Kidney (tissue), 14 donors: ENCODE measurements around the gene SMAD2. TPM values are rescaled to one million over a fixed set of nuclear protein-coding genes. Genes with fewer than 3 reads are reported as not detected.

ENCODE experiments used
- DNase-seq, 5 donors: peaks; one replicate each; pipeline ENCODE4 v3.0.0-alpha.2; 2013 to 2020
- FAIRE-seq: peaks from 2 replicates; lab custom pipeline; 2012; peaks lifted over from hg19 to GRCh38; lab: Jason Lieb, UNC
- H3K27ac ChIP-seq, 2 donors: one replicate each; pipeline ENCODE4 v1.7.0; 2013; ENCODE audit warnings: low read depth in 2 of 2, low read length in 2 of 2, inconsistent platforms in 1 of 2
- H3K27me3 ChIP-seq: one replicate; pipeline ENCODE4 v1.7.1; 2013; ENCODE audit warnings: low read length, inconsistent platforms; ENCODE audit not compliant: control insufficient read depth, insufficient read depth
- H3K36me3 ChIP-seq, 3 donors: one replicate each; pipeline versions ENCODE4 v1.7.0 to v1.7.1; 2013; ENCODE audit warnings: low read length in 3 of 3, control low read depth in 1 of 3, inconsistent platforms in 1 of 3; ENCODE audit not compliant: insufficient read depth in 3 of 3, control insufficient read depth in 2 of 3
- H3K4me1 ChIP-seq, 3 donors: one replicate each; pipeline versions ENCODE4 v1.7.0 to v1.7.1; 2013; ENCODE audit warnings: low read length in 3 of 3, inconsistent platforms in 1 of 3, low read depth in 1 of 3; ENCODE audit not compliant: control insufficient read depth in 2 of 3, insufficient read depth in 2 of 3
- H3K4me3 ChIP-seq, 3 donors: one replicate each; pipeline versions ENCODE4 v1.7.0 to v1.8.1; 2013; ENCODE audit warnings: low read length in 3 of 3, control low read depth in 1 of 3, inconsistent platforms in 1 of 3
- H3K9ac ChIP-seq, 3 donors: one replicate each; pipeline versions ENCODE4 v1.7.0 to v1.7.1; 2013; ENCODE audit warnings: low read length in 3 of 3, control low read depth in 1 of 3, inconsistent platforms in 1 of 3
- H3K9me3 ChIP-seq, 3 donors: one replicate each; pipeline versions ENCODE4 v1.7.0 to v1.7.1; 2013; ENCODE audit warnings: low read length in 3 of 3, control low read depth in 1 of 3, inconsistent platforms in 1 of 3; ENCODE audit not compliant: control insufficient read depth in 2 of 3, insufficient read depth in 1 of 3
- CTCF ChIP-seq: IDR thresholded peaks from 3 replicates; pipeline ENCODE4 v1.5.1; 2012; ENCODE audit warnings: mild to moderate bottlenecking, moderate library complexity, borderline replicate concordance; ENCODE audit not compliant: insufficient read depth; ENCODE audit errors: extremely low read depth
- intact Hi-C: fragments of 100-400 bp; cut with DNase I; formaldehyde crosslinking; loops from one replicate; pipeline ENCODE4 v1.11.1; 2022
- polyA plus RNA-seq: library from polyadenylated mRNA; stranded (reverse); fragments of 350-450 nt; fragmentation: Illumina TruSeq; extraction: RNeasy Lipid Tissue Mini Kit (QIAGEN cat#74804); gene quantifications from one replicate; pipeline ENCODE4 v1.2.3, GENCODE V29; 2014; ENCODE audit warnings: low read depth, low replicate concordance; ENCODE audit not compliant: insufficient read depth
- total RNA-seq: library from RNA; stranded (reverse); fragmentation: NEBNext Ultra II Directional; extraction: Animal tissue kit (Norgen Biotek cat#: 25700); gene quantifications from one replicate; pipeline ENCODE4 v1.2.1, GENCODE V29; 2021
- donor health status: control.
- donor health status: control.
- donor health status: control.
- donor health status: control.
- donor health status: control.
- donor health status: DM: yes; HTN: yes; CAD: no.
- donor health status: Normal renal cell carcinoma (clear cell type).

The SMAD2 gene
- total and polyA plus RNA-seq, 2 donors from 2014 or later, result 29.9 to 147 TPM

- Histone ChIP-seq H3K27ac (no peak overlapping the region), H3K9me3 (no peaks in the 10 kb centered on the region), H3K4me1 (no peaks in the 10 kb centered on the region), H3K36me3 (peaks cover 0 to 3% (median 0%) of the 10 kb centered on the region in 3 donors), H3K4me3 (no peak overlapping the region), H3K27me3 (no peaks in the 10 kb centered on the region), H3K9ac (no peak overlapping the region)
- DNase-seq (no peak), FAIRE-seq (no peak)
- no peak for TF ChIP-seq CTCF
- intact Hi-C loops, result no loop called here
Measured at GRCh38 chr18:47817795-47818077, 112.7 kb downstream of the SMAD2 start.

DNA sequence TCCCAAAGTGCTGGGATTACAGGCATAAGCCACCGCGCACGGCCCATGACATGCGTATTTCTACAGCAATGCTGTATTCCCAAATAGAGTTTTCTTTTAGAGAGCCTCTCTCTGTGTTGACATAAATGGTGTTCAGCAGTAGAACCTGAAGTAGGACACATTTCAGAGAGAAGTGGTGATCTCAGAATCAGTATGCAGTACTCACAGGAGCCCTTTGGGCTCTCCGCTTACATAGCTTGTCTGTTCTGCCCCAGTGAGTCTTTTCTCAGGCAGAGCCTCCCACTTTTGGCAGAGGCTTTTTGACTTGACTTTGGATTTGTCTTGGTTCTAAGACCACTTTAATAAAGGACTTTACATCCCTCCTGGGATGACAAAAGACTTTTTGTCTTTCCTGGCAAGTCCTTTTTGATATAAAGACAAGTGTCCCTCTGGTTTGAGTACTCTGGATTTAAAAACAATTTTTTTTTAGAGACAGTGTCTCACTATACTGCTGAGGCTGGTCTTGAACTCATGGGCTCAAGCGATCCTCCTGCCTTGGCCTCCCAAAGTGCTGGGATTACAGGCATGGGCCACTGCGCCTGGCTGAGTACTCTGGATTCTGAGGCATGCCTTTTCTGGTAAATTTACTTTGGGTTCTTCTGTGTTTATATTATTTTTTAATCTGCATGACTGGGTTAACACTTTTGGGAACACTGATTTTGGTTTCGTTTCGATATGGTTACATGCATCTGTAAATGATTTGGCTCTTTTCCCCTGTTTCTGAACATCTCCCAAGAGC lies 113.3 kb downstream of the SMAD2 start:
- intact Hi-C loops, result no loop called here
- Histone ChIP-seq H3K36me3 (peaks cover 0 to 3% (median 0%) of the 10 kb centered on the region in 3 donors), H3K4me3 (no peak overlapping the region), H3K27ac (no peak overlapping the region), H3K9me3 (no peaks in the 10 kb centered on the region), H3K27me3 (no peaks in the 10 kb centered on the region), H3K9ac (no peak overlapping the region), H3K4me1 (no peaks in the 10 kb centered on the region)
- no peak for DNase-seq
- FAIRE-seq, result no peak
- no peak for TF ChIP-seq CTCF

GRCh38 chr18:47815486-47816270 lies 114.8 kb downstream of the SMAD2 start:
- intact Hi-C loops, result no loop called here

More at GRCh38 chr18:47815486-47816270, 114.8 kb downstream of the SMAD2 start:
- Histone ChIP-seq H3K36me3 (peaks cover 0 to 3% (median 0%) of the 10 kb centered on the region in 3 donors), H3K4me1 (no peaks in the 10 kb centered on the region), H3K9me3 (no peaks in the 10 kb centered on the region), H3K27ac (no peak overlapping the region), H3K9ac (no peak overlapping the region), H3K4me3 (no peak overlapping the region), H3K27me3 (no peaks in the 10 kb centered on the region)
- DNase-seq (no peak), FAIRE-seq (no peak)
- no peak for TF ChIP-seq CTCF
